Sigmoid colon (tissue), 4 donors: ENCODE measurements around the gene BTN1A1.

Experiments used
- EP300 ChIP-seq, 4 donors: sonication (generic); formaldehyde crosslinking; IDR thresholded peaks; one replicate each; pipeline ENCODE4 v1.6.1; 2017; ENCODE audit warnings: antibody characterized with exemption in 4 of 4
- POLR2A ChIP-seq, 2 donors: fragments of 450-650 bp; IDR thresholded peaks; one replicate each; pipeline ENCODE4 v1.6.1; 2016; ENCODE audit warnings: antibody characterized with exemption in 2 of 2, mild to moderate bottlenecking in 2 of 2, moderate library complexity in 2 of 2
- POLR2AphosphoS5 ChIP-seq, 4 donors: sonication (generic); formaldehyde crosslinking; IDR thresholded peaks; one replicate each; pipeline ENCODE4 v1.6.1; 2017; ENCODE audit warnings: antibody characterized with exemption in 4 of 4
- TF ChIP-seq, protein P1 (sequence below), 4 experiments: fragments of 450-650 bp in 3 of 4; fragments of 200-600 bp in 1 of 4; IDR thresholded peaks; one replicate each; pipeline ENCODE4 v1.5.1; 2016 to 2019; ENCODE audit warnings: antibody characterized with exemption in 4 of 4, mild to moderate bottlenecking in 3 of 4, moderate library complexity in 2 of 4

DNA sequence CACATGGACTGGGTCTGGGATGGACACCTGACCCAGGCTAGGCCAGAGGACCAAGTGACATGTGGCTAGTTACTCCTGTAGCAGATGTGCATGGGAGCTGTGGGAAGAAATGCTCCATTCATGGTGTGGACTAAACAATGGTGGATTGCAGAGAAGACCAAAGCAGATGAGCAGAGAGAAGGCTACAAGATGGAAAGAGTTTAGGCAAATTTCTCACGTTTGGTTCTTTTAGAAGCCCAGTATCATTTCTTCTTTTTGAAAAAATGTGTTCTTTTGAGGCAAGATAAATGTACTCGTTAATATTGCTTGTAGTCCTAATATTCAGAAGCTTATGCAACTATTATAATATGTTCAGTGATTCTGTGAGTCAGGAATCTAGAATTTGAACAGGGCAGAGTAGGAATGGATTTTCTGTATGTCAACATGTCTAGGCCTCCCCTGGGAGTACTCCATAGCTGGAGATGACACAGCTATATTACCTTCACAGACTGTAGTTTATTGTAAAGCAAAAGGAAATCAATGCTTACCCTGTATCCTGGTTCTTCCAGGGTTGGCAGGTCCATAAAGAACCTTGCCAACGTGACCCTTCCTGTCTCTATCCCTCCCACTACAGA lies 44.6 kb upstream of the BTN1A1 start:
- TF ChIP-seq, protein P1, sequence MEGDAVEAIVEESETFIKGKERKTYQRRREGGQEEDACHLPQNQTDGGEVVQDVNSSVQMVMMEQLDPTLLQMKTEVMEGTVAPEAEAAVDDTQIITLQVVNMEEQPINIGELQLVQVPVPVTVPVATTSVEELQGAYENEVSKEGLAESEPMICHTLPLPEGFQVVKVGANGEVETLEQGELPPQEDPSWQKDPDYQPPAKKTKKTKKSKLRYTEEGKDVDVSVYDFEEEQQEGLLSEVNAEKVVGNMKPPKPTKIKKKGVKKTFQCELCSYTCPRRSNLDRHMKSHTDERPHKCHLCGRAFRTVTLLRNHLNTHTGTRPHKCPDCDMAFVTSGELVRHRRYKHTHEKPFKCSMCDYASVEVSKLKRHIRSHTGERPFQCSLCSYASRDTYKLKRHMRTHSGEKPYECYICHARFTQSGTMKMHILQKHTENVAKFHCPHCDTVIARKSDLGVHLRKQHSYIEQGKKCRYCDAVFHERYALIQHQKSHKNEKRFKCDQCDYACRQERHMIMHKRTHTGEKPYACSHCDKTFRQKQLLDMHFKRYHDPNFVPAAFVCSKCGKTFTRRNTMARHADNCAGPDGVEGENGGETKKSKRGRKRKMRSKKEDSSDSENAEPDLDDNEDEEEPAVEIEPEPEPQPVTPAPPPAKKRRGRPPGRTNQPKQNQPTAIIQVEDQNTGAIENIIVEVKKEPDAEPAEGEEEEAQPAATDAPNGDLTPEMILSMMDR (IDR thresholded peaks at IDR 0.05): no peak
- TF ChIP-seq EP300 (IDR thresholded peaks at IDR 0.05) (no peak), POLR2AphosphoS5 (IDR thresholded peaks at IDR 0.05) (no peak), POLR2A (IDR thresholded peaks at IDR 0.05) (no peak)
